HCT116 (cell line): ENCODE measurements around the gene PRKCA. TPM values are rescaled to one million over a fixed set of nuclear protein-coding genes. Genes with fewer than 3 reads are reported as not detected.

Source experiments
- ATAC-seq: fragments of 200-7000 bp; cut with Tn5 transposase; 2 replicates; pipeline ENCODE4 v1.9.1; 2020; ENCODE audit warnings: mild to moderate bottlenecking, moderate library complexity
- BruUV-seq: library from RNA; stranded (reverse); fragments of 400-500 nt; replicated peaks from 2 replicates; lab custom pipeline; 2021; lab: Mats Ljungman, UMichigan
- CTCF ChIA-PET: fragments of 300-600 bp; sonication (Branson Sonifier 250); formaldehyde crosslinking; loops from one replicate; lab custom pipeline; 2021; ENCODE audit warnings: antibody characterized with exemption; lab: Charles Lee
- POLR2A ChIA-PET: fragments of 300-600, 350-600 bp; sonication (Branson Sonifier 250); formaldehyde crosslinking; loops from one replicate; lab custom pipeline; 2021; ENCODE audit warnings: antibody characterized with exemption; lab: Charles Lee
- RAD21 ChIA-PET, 2 experiments: fragments of 300-600 bp; sonication (Branson Sonifier 250); formaldehyde crosslinking; loops; one replicate each; lab custom pipeline; 2023; ENCODE audit warnings: low total read pairs in 2 of 2; ENCODE audit not compliant: uncharacterized antibody in 2 of 2, unreplicated experiment in 2 of 2, low non-redundant PET in 1 of 2; lab: Charles Lee
- DNase-seq: peaks from one replicate; pipeline ENCODE4 v3.0.0-alpha.2; 2010; ENCODE audit warnings: low read depth, low spot score
- H2AFZ ChIP-seq: fragments of 200-600 bp; shearing (Covaris generic), sonication (generic); 2 replicates; pipeline ENCODE4 v1.6.1; 2017; ENCODE audit warnings: low read depth, mixed run types, mixed read lengths, antibody characterized with exemption, low read length; ENCODE audit not compliant: poor library complexity, severe bottlenecking
- H3K27ac ChIP-seq: 2 replicates; pipeline ENCODE4 v1.5.1; 2012; ENCODE audit warnings: low read depth, low read length
- H3K27me3 ChIP-seq: fragments of 200-600 bp; sonication (generic); 2 replicates; pipeline ENCODE4 v1.6.1; 2016; ENCODE audit warnings: mixed run types, low read length, mixed read lengths; ENCODE audit not compliant: insufficient read depth
- H3K36me3 ChIP-seq, 2 experiments: fragments of 200-500 bp in 1 of 2; fragments of 200-600 bp in 1 of 2; sonication (Bioruptor generic) in 1 of 2; sonication (generic) in 1 of 2; 2 replicates each; pipeline versions ENCODE4 v1.5.1 to v1.6.1; 2014 to 2016; ENCODE audit warnings: low read length in 2 of 2, inconsistent platforms in 1 of 2, mixed read lengths in 1 of 2, mixed run types in 1 of 2; ENCODE audit not compliant: insufficient read depth in 2 of 2, control insufficient read depth in 1 of 2
- H3K4me1 ChIP-seq, 2 experiments: fragments of 200-600 bp in 1 of 2; sonication (generic) in 1 of 2; 2 replicates each; pipeline versions ENCODE4 v1.5.1 to v1.6.1; 2012 to 2017; ENCODE audit warnings: low read length in 2 of 2, inconsistent platforms in 1 of 2, mild to moderate bottlenecking in 1 of 2, mixed read lengths in 1 of 2, mixed run types in 1 of 2, moderate library complexity in 1 of 2; ENCODE audit not compliant: insufficient read depth in 2 of 2, control insufficient read depth in 1 of 2
- H3K4me2 ChIP-seq: fragments of 200-600 bp; sonication (generic); 2 replicates; pipeline ENCODE4 v1.6.1; 2017; ENCODE audit warnings: mixed run types, low read length, mixed read lengths
- H3K4me3 ChIP-seq, 2 experiments: fragments of 200-600 bp in 1 of 2; sonication (generic) in 1 of 2; replicated peaks in 1 of 2; 2 replicates each; pipeline ENCODE4 v1.5.1; 2011 to 2016; ENCODE audit warnings: low read length in 2 of 2, control low read depth in 1 of 2, low read depth in 1 of 2, mild to moderate bottlenecking in 1 of 2, mixed read lengths in 1 of 2, mixed run types in 1 of 2
- H3K79me2 ChIP-seq: fragments of 200-600 bp; sonication (generic); 2 replicates; pipeline ENCODE4 v1.6.1; 2017; ENCODE audit warnings: mild to moderate bottlenecking, mixed run types, low read length, moderate library complexity, mixed read lengths; ENCODE audit not compliant: insufficient read depth
- H3K9ac ChIP-seq: fragments of 200-600 bp; sonication (generic); 2 replicates; pipeline ENCODE4 v1.6.1; 2016; ENCODE audit warnings: low read length, mixed read lengths
- H3K9me2 ChIP-seq: fragments of 200-600 bp; sonication (generic), shearing (Covaris generic); 2 replicates; pipeline ENCODE4 v1.6.1; 2017; ENCODE audit warnings: mixed run types, mild to moderate bottlenecking, moderate library complexity; ENCODE audit not compliant: insufficient read depth
- H3K9me3 ChIP-seq, 2 experiments: fragments of 200-500 bp in 1 of 2; fragments of 200-600 bp in 1 of 2; sonication (Bioruptor generic) in 1 of 2; sonication (generic) in 1 of 2; 2 replicates each; pipeline ENCODE4 v1.6.1; 2014 to 2017; ENCODE audit warnings: low read length in 2 of 2, mixed read lengths in 2 of 2, inconsistent platforms in 1 of 2, low read depth in 1 of 2, mild to moderate bottlenecking in 1 of 2, mixed run types in 1 of 2, moderate library complexity in 1 of 2; ENCODE audit not compliant: control insufficient read depth in 1 of 2, insufficient read depth in 1 of 2
- H4K20me1 ChIP-seq: fragments of 200-600 bp; sonication (generic), shearing (Covaris generic); 2 replicates; pipeline ENCODE4 v1.6.1; 2017; ENCODE audit warnings: mixed run types, mild to moderate bottlenecking, moderate library complexity; ENCODE audit not compliant: insufficient read depth
- ATF3 ChIP-seq: IDR thresholded peaks from 2 replicates; pipeline ENCODE4 v1.6.1; 2012
- CTCF ChIP-seq, 3 experiments: fragments of 200-600 bp in 1 of 3; sonication (generic) in 1 of 3; IDR thresholded peaks in 2 of 3; conservative IDR thresholded peaks in 1 of 3; 2 replicates each; pipeline ENCODE4 v1.5.1; 2012 to 2017; ENCODE audit warnings: low read depth in 2 of 3, low read length in 2 of 3, antibody characterized with exemption in 1 of 3, borderline replicate concordance in 1 of 3, control low read depth in 1 of 3, mild to moderate bottlenecking in 1 of 3, mixed read lengths in 1 of 3, mixed run types in 1 of 3, moderate library complexity in 1 of 3; ENCODE audit not compliant: insufficient read depth in 1 of 3
- ELF1 ChIP-seq: IDR thresholded peaks from 2 replicates; pipeline ENCODE4 v1.6.1; 2012; ENCODE audit warnings: low read depth, borderline replicate concordance
- EZH2 ChIP-seq: fragments of 200-600 bp; sonication (generic); IDR thresholded peaks from 2 replicates; pipeline ENCODE4 v1.6.1; 2017; ENCODE audit warnings: antibody characterized with exemption, mixed run types
- FOSL1 ChIP-seq: IDR thresholded peaks from 2 replicates; pipeline ENCODE4 v1.6.1; 2012; ENCODE audit warnings: low read depth
- POLR2A ChIP-seq: IDR thresholded peaks from 2 replicates; pipeline ENCODE4 v1.7.0; 2011; ENCODE audit warnings: borderline replicate concordance; ENCODE audit not compliant: insufficient read depth, insufficient read length; ENCODE audit errors: extremely low read depth
- RAD21 ChIP-seq: IDR thresholded peaks from 2 replicates; pipeline ENCODE4 v1.6.1; 2012; ENCODE audit warnings: low read depth, mild to moderate bottlenecking
- SP1 ChIP-seq: IDR thresholded peaks from 2 replicates; pipeline ENCODE4 v1.6.1; 2012; ENCODE audit warnings: low read depth
- SRF ChIP-seq: IDR thresholded peaks from 2 replicates; pipeline ENCODE4 v1.6.1; 2012; ENCODE audit warnings: low read depth
- TCF7L2 ChIP-seq: IDR thresholded peaks from 2 replicates; pipeline ENCODE4 v1.7.0; 2011; ENCODE audit warnings: borderline replicate concordance, inconsistent platforms; ENCODE audit not compliant: insufficient read depth, insufficient read length; ENCODE audit errors: extremely low read depth
- YY1 ChIP-seq: IDR thresholded peaks from 2 replicates; pipeline ENCODE4 v1.6.1; 2011; ENCODE audit warnings: low read length, low read depth, moderate library complexity, mild to moderate bottlenecking; ENCODE audit not compliant: insufficient replicate concordance; ENCODE audit errors: extremely low read depth
- ZBTB33 ChIP-seq: IDR thresholded peaks from 2 replicates; pipeline ENCODE4 v1.6.1; 2011; ENCODE audit warnings: mild to moderate bottlenecking, low read length, moderate library complexity; ENCODE audit not compliant: insufficient replicate concordance; ENCODE audit errors: extremely low read depth
- ZFX ChIP-seq: fragments of 450-650 bp; IDR thresholded peaks from 2 replicates; pipeline ENCODE4 v1.6.1; 2017
- intact Hi-C: fragments of 100-400 bp; cut with micrococcal nuclease; formaldehyde crosslinking; loops from 2 replicates; pipeline ENCODE4 v1.10.0; 2022
- total RNA-seq: library from RNA; stranded (reverse); gene quantifications from one replicate; pipeline ENCODE4 v1.2.1, GENCODE V29; 2021; ENCODE audit not compliant: unreplicated experiment

PRKCA gene
- total RNA-seq, 1 experiment from 2014 or later = 18.8 TPM

GRCh38 chr17:66772148-66772812 lies 469.9 kb downstream of the PRKCA start:
- no peak overlapping the region for H3K9ac ChIP-seq
- intact Hi-C loops = no loop called here
- H3K27me3 ChIP-seq = no peaks in the 10 kb centered on the region
- ChIA-PET POLR2A (no interaction called here), CTCF (no interaction called here), RAD21 (no interaction called here)
- no peak overlapping the region for H3K4me3 ChIP-seq
- H3K36me3 ChIP-seq = no peaks in the 10 kb centered on the region
- H3K79me2 ChIP-seq = no peaks in the 10 kb centered on the region
- H3K9me2 ChIP-seq = no peaks in the 10 kb centered on the region
- H3K4me2 ChIP-seq = no peak overlapping the region
- H2AFZ ChIP-seq = no peak overlapping the region
- ATAC-seq (no peak), DNase-seq (no peak)
- no peaks in the 10 kb centered on the region for H4K20me1 ChIP-seq
- H3K27ac ChIP-seq = no peak overlapping the region
- BruUV-seq = no TSS peak
- H3K9me3 ChIP-seq = no peaks in the 10 kb centered on the region
- no peaks in the 10 kb centered on the region for H3K4me1 ChIP-seq
- TF ChIP-seq FOSL1 (no peak), ATF3 (no peak), YY1 (no peak), ELF1 (no peak), ZBTB33 (no peak), SRF (no peak), CTCF (IDR thresholded peaks at IDR 0.05 in 2 of 3, conservative IDR thresholded peaks at IDR 0.05 in 1 of 3; ENCODE audit: borderline replicate concordance in 1 of 3, insufficient read depth in 1 of 3, low read depth in 2 of 3, low read length in 2 of 3) (no peak), POLR2A (no peak), RAD21 (no peak), SP1 (no peak), ZFX (no peak), TCF7L2 (no peak), EZH2 (no peak)
- TF ChIP-seq, all 23 proteins: peak for 0
